Stimulated activated CD8-positive, alpha-beta memory T cell treated with anti-CD3 and anti-CD28 coated beads, Interleukin-2, amount 100 ng/mL, for 48 hours (primary cell): Measurements from ENCODE around the gene DEPDC1B.
"Not testable (repeated sequence)": the region's sequence is repeated elsewhere in the genome, so short reads cannot be mapped to it uniquely, and the experiment has no call there.

Experiments used
- DNase-seq, 2 donors: peaks; one replicate each; pipeline ENCODE4 v3.0.0-alpha.2; 2020; ENCODE audit warnings: low read depth in 2 of 2

Gene DEPDC1B

DNA sequence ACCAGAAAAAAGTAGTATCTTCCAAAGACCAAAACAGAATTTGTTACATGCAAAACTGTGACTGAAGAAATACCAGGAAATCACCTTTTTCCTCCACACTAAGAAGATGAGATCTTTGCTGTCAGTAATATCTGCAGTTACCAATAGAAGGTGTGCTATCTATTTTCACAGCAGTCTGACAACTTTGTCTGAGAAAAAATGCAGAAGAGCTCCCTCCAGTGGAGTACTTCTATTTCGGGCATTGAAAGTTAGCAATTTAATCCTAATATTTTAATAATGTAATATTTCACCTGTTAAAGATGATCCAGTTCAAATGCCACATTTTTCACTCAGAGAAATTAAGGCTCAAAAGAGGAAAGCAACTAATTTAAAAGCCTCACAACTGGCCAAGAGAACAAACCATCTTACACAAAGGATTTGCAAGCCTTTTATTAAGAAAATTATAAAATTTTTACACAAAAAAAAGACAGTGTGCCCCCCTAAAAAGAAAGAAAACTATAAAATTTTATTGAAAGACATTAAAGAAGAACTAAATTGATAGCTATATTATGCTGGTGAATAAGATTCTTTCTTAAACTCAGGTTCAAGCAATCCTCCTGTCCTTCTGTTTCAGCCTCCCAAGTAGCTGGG lies 50.6 kb downstream of the DEPDC1B start:
- no peak for DNase-seq

GRCh38 chr5:60648175-60648574 lies 51.8 kb downstream of the DEPDC1B start:
- no peak for DNase-seq

DNA sequence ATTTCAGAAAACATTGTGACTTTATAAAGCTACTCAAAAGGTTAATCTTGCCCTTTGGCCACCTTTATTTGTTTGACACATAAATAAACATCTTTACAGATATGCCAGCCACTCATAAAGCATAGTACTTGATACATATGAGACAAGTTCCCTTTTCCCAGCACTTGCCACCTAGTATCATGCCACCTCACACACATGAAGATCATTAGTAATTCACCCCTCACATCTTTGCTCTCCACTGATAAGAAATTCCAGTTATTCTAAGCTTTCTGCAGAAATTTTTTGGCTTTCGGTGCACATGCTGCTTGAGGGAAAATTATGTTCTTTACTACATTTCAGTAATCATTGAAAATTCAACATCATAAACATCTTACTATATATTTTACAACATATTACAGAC lies 59.1 kb downstream of the DEPDC1B start:
- no peak for DNase-seq

DNA sequence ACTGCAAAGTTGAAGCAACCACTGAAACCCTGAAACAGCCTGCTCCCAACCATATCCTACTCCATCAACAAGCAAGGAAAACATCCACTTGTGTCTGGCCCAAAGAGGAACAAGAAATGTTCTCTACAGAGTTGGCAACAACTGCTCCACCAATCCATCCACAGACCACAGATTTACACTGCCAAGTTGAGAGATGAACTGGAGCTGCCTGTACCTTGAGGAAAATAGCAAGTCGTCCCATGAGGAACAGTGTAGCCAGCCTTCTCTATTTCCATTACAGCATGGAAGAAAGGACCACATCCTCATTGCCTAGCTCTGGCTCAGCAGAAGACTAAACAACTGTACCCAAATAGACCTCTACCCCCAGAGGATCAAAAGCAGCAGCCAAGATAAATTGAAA lies 60.4 kb downstream of the DEPDC1B start:
- DNase-seq = no peak

DNA sequence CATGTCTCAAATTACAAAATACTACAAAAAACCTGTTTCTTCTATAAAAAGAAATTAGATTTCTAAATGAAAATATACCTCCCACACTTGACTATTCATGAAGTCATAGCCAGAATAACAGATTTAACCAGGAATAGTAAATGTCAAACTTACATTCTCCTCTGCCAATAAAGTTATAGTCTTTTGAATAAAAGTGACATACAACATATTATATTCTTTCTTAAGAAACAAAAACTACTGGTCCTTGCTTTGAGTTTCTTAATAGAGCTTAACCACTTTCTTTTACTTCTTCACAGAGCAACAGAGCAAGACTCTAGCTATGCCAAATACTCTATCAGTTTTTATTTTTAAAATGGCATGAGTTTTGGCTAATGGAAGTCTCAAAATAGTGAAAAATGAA lies 61.7 kb downstream of the DEPDC1B start:
- no peak for DNase-seq

- no peak for DNase-seq
Observed at GRCh38 chr5:60636644-60637043, 63.3 kb downstream of the DEPDC1B start.

DNA sequence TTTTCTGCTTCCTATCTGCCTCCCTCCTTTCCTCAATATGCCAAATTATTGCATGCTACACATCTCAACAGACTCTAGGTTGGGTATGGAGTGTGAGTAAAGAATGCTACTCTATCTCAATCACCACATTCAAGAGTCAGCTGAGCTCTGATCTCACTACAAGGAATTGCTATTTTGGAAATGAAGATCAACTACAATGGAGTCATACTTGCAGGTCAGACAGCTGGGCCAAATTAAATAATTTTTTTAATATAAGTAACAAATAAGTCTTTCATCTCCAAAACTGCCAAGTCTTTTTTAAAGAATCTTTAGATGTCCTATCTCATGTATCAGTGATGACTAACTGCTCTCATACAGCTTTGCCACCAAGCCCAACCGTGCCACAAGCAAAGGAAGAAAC lies 64.0 kb downstream of the DEPDC1B start:
- no peak for DNase-seq

DNA sequence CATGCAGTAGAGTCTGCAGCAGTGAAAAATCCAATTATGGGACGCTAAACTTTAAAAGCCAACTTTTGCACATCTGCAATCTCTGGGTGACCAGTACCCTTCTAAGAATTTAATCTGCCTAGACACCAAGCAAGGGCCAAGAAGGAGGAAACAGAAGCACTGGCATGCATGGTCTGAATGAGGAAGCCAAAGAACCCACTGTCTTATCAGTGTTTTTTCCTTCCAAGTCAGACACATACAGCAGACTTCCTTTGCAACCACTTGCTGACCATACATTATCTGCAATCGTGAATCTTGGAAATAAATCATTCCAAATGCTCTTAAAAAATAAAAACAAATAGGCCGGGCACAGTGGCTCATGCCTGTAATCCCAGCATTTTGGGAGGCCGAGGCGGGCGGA lies 65.9 kb downstream of the DEPDC1B start:
- DNase-seq = no peak

- DNase-seq = no peak
Observed at GRCh38 chr5:60633341-60633740, 66.6 kb downstream of the DEPDC1B start.

GRCh38 chr5:60632153-60632552 lies 67.8 kb downstream of the DEPDC1B start:
- DNase-seq = no peak

DNA sequence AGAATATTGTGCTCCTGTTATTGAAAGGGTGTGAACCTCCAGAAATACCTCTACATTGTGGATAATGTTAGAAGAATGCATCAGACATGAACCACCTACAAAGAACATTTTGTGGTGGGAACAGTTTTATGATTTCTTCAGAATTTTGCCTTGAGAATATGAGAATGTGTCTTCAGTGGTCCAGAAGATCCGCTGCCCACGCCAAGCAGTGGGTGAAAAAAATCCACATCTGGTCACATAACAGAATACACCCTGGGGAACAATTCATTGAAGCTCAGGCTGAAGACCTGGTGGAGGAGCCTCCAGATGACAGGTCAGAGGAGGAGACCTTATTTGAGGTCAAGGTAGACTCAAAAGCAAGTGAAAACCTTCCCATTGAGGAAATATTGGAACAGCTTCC lies 69.1 kb downstream of the DEPDC1B start:
- DNase-seq = no peak

GRCh38 chr5:60630179-60630578 lies 69.8 kb downstream of the DEPDC1B start:
- no peak for DNase-seq

- not testable (repeated sequence) for DNase-seq
Observed at GRCh38 chr5:60624875-60625274, 75.1 kb downstream of the DEPDC1B start.

- DNase-seq = not testable (repeated sequence)
Observed at GRCh38 chr5:60620752-60621151, 79.2 kb downstream of the DEPDC1B start.

GRCh38 chr5:60613826-60614225 lies 86.1 kb downstream of the DEPDC1B start:
- no peak for DNase-seq

GRCh38 chr5:60611099-60611740 lies 88.7 kb downstream of the DEPDC1B start:
- no peak for DNase-seq

DNA sequence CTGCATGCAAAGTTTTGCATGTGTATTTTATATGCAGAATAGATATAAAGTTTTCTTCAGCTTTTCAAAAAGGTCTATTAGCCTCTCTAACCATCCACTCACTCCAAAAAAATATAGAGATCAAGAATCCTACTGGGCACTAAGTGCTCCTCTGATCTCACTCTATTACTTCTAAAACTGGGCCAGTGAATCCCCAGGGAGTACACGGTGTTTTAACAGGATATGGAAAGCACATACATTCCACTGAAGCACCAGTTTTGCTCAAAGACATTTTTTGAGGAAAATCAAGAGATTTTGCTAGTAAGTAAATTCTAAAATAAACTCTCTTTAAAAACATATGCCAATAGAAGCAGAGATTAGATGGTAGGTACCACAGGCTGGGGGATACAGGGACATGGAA lies 95.2 kb downstream of the DEPDC1B start:
- DNase-seq = no peak

GRCh38 chr5:60598424-60598823 lies 101.5 kb downstream of the DEPDC1B start:
- no peak for DNase-seq

DNA sequence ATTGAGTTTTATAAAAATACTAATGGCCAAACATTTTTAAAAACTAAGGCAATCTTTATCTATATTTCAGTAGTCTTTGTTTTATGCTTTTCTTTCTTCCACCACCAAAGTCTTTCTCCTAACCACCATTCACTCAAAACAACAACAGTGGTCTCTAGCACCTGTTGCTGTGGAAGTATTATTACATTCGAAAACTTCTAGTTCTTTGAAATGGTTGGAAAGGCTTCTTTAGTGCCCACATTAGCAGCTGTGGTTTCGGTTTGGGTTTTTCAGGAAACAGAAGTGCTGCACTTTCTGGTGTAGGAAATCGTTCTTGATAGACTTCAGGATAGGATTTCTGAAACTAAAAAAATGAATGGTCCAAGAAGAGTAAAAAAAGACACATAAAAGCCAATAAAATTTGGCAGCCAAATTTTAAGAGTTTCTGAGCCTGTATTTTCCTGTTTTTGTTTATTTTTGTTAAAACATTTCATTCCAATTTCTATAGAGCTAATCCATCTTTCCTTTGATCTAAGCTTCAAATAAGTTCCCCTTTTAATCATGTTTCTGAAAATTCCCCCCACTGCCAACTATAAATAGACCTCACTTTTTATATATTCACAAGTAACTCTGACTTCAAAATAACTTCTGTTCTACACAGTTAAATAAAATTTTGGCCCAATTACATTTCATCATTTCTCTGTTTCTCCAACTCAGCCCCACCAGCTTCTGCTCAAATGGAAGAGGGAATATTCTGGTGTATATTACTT lies 102.2 kb downstream of the DEPDC1B start:
- no peak for DNase-seq

DNA sequence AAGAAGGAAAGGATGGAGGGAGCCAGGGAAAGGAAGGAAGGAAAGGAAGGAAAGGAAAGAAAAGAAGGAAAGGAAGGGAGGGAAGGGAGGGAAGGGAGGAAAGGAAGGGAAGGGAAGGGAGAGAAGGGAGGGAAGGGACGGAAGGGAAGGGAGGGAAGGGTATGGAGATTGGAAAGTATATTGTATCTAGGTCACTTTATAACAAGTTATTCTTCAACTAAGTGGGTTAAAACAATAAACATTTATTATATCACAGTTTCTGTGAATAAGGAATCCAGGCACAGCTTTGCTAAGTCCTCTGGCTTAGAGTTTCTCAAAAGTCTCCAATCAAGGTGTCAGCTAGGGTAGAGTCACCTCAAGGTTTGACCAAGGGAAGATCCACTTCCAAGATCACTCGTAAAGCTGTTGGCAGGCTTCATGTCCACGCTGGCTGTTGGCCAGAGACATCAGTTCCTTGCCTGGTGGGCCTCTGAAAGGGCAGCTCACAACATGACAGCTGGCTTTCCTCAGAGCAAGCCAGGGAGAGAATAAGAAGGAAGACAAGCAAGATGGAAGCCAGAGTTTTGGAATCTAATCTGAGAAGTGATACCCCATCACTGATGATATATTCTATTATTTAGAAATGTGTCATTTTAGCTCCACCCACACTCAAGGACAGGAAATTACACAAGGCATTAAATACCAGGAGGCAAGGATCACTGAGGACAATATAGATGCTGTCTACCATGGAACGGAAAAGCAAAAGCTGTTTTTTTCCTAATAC lies 105.1 kb downstream of the DEPDC1B start:
- no peak for DNase-seq

GRCh38 chr5:60590172-60590571 lies 109.8 kb downstream of the DEPDC1B start:
- DNase-seq = no peak

DNA sequence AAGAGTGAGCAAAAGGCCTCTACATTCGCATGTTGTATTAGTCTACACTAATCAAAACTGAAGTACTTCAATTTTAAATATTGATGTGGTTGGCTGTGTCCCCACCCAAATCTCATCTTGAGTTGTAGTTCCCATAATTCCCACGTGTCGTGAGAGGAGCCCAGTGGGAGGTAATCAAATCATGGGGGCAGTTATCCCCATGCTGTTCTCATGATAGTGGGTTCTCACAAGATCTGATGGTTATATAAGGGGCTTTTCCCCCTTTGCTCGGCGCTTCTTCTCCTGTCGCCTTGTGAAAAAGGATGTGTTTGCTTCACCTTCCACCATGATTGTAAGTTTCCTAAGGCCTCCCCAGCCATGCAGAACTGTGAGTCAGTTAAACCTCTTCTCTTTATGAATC lies 112.7 kb downstream of the DEPDC1B start:
- not testable (repeated sequence) for DNase-seq
